ENCODE results near the gene SCN7A.
"Not testable (repeated sequence)": the region's sequence is repeated elsewhere in the genome, so short reads cannot be mapped to it uniquely, and the experiment has no call there.

The SCN7A gene

DNA sequence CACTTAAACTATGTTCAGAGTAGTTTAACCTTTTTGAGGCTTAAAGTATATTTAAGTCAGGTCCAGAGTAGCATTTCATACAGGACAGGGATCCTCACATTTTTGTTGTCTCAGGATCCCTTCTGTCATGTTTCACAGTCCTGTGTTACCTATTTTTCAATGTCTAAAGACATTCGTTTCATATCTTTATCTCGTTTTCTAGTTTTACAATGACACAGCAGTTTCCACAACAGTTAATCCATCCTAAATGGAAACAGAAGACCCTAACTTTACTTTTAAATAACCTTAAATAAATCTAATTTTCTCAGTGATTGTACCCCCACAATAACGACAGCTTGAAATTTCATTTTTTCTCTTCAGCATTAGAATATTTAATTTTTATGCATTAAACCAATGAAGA, 101.0 kb downstream of the SCN7A start:
- DNase-seq = no peak

DNA sequence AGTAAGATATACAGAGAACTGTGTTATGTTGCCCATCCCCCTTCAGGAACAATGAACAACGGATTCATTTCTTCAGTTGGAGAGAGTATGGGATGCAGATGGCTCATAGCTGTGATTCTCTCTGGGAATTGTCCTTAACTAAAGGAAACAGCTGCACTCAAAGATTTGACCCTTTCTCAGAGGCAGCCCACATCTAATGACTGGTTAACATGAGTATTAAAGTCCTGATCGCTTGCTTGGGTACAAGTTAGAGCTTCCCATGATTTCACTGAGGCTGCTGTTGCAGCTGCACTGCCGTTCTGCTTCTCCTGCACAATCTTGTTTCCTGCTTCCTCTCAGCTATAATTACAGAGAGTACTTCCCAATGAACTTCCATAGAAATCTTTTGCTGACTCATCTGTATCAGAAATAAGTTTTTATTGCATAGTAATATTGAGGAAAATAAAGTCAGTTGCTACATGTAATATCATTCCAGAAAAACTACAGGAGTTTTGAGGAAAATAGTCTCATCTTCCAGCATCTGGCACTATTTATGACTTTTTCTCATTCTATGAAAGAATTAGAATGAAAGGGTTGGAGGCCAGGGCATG, 105.5 kb downstream of the SCN7A start:
- no peak for DNase-seq

DNA sequence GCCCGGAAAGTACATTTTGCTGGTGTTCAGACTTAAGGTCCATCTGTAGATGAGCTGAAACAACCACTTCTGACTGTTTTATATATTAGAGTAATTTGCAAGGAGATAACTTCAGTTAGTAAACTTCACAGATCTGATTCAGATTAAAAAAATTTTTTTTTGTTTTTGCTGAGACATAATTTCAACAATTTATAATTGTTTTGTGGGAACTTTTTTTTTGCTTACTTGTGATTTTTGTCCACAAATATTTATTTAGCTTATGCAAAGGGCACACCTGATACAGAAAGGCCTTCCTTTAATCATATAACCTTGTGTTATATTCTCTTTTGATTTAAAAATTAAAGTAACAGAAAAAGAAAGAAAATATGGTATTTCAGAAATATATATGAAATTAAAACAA, 108.7 kb downstream of the SCN7A start:
- DNase-seq = no peak

DNA sequence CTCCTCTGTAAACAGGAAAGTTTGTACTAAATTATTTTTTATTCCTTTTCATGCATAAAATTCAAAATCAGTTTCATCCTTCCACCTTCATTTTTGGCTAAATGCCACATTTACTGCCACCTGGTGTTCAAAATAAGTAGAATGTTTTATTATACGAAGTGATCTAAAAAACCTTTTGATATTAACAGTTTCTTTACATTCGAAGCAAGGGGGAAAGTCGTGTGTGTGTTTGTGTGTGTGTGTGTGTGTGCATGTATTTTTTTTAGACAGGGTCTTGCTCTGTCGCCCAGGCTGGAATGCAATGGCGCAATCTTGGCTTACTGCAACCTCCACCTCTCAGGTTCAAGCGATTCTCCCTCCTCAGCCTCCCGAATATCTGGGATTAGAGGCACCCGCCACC, 109.3 kb downstream of the SCN7A start:
- DNase-seq = no peak

DNA sequence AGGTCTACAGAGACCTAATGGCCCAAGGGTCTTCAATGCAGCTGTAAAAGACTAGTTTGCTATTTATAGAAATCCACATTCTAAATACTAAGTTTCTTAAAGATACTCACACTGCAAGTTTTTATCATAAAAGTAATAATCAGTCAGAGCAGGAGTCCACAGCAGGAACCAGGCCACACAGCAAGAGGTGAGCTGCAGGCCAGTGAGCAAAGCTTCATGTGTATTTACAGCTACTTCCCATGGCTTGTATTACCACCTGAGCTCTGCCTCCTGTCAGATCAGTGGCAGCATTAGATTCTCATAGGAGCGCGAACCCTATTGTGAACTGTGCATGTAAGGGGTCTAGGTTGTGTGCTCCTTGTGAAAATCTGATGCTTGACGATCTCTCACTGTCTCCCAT, 111.6 kb downstream of the SCN7A start:
- DNase-seq = no peak

DNA sequence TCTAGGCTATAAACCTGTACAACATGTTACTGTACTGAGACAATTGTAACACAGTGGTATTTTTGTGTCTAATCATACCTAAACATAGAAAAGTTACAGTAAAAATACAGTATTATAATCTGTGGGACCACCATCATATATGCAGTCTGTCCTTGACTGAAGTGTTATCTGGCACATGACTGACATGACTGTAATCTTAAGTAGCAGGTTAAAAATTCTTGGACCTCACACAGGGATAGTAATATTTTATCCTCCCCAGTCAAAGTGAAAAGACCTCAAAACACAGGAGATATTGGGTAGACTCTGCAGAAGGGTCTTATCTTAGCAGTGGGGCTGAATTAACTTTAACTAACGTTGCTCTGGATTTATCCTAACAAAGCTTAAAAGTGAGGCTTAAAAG, 113.4 kb downstream of the SCN7A start:
- no peak for DNase-seq

DNA sequence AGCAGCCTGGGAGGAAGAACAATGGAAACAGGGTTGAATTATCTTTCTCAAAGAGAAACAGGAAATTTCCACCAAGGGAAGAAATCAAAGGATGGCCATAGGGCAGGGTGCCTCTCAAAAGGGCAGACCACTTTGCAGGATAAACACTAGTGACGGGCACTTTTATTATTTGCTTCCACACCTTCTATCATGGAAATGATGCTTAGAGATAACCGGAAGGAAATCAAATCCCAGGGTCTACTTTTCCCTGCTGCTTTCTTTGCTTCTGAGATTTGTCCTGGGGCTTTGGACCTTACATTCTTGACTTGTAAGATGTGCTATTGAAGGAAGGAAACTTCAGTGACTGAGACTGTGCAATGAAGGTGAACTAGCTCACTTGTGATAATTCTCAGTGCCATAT, 117.2 kb downstream of the SCN7A start:
- no peak for DNase-seq

DNA sequence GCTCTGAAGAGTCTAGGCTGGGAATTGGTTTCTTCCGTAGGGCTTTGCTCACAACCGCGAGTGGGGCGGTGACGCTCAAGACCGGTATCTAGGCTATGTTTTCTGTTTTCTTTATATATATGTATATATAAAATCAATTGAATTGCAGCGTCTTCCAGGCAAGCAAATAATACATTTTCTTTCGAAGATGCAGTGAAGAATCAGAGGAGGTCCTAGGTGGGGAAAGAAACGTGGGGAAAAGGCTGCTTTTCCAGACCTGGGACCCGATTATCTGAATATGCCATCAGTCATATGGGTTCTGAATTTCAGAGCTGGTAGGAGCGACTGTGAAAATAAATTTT, 117.6 kb downstream of the SCN7A start:
- no peak for DNase-seq

DNA sequence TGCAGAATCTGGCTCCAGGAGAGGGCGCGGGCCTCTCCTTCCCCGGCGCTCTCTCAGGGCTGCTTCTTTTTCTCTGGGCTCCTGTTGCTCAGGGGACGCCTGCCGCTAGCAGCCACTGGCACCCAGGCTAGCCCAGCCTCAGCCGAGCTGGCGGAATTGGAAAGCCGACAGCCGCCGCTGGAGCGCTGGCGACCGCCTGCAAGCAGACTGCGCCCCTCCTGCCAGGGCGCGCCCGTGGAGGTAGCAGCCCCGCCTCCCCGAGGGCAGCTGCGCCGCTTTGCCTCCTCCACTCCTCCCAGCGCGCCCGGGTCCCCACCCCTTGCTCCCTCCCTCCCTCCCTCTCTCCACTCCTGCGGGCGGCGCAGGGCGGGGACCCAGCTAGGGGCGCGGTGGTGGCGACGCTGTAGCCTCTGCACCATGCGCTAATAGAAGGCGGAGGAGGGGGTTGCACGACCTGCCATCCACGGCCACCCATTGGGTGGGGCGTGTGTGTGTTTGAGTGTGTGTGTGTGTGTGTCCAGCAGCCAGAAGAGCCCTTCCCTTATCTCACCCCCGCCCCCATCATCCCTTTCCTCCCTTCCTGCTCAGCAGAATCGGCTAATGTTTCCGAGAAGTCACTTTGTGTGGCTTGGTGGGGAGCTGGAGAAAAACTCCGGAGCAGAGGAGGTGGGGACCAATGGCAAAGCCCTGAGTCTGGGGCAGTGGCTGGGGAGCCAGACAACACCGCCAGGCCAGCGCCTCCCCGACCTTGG, 118.1 kb downstream of the SCN7A start, which contains the start of gene SCN9A:
Gene SCN9A, minus strand, starts transcription at position 209 of the 752 bp plus-strand sequence. CDS start 64,188 bp downstream, outside the sequence.
- no peak for DNase-seq

DNA sequence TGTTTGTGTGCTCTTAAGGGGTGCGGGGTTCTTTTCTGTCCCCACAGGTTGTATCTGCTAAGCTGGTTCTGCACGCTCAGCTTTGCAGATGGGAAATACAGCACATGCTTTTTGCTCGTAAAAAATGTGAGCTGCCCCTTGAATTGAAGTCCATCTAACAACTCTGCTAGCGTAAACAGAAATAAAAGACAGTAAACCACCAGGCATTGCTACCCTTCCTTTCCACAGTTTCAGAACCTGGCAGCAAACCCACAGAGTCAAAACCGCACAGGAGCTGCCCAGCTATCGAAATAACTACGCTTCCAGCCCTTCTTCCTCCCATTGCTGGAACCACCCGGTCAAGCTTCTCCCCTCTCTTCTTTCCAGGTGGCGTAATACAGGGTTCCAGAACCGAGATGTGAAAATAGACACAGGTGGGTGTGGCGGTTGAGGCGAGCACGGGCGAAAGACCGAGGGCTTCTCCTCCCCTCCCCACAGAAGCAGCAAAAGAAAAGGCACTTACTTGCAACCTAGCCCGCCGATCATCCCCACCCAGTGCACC, 118.8 kb downstream of the SCN7A start:
- DNase-seq = no peak

DNA sequence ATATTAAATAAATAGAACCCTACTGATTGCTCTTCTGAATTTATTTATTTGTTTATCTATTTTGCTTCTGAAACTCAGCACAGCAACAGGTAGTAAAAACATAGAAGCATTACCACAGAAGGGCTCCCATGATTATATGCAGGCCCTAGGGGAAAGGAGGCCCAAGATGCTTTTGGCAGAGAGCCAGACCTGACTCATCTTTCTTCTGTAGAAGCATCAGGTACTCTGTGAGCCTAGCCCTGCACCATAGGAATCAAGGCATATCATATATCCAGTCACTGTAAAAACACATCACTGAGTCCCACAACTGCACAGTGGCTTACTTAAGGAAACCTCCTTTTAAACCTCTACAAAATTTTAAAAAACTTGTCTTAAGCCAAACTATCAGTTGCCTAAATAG, 120.1 kb downstream of the SCN7A start:
- no peak for DNase-seq

DNA sequence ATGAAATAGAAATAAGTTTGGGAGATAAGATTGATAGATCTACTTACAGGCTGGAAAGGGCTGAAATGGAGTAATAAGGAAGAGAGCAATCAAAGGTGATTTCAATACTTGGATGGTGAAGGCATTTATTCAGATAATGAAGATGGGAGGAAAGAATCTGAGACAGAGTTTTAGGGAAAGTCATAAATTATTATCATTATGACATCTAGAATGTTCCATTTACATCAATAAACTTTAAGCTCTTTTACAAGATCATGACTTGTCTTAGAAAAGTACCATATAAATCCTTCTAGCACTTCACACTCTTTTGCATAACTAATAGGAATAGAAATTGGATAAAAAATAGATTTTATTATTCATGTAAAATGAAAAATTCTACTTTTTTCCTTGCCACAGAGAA, 120.5 kb downstream of the SCN7A start:
- DNase-seq = no peak

DNA sequence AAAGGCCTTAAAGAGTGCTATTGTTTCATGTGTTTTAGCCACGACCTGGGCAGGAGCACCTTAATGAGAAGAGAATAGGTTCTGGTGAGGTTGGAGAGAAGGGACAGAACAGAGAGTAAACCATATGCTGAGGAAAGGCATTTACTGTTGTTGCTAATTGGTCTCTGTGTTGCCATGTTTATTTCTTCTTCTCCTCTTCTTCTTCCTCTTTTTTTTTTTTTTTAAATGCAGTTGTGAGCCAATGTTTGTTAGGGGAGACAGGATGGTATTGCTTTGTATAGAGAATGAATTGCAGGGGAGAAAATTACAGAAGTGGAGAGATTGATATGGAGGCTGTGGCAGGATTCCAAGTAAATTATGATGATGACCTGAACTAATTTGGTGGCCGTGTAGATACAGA, 120.9 kb downstream of the SCN7A start:
- no peak for DNase-seq

DNA sequence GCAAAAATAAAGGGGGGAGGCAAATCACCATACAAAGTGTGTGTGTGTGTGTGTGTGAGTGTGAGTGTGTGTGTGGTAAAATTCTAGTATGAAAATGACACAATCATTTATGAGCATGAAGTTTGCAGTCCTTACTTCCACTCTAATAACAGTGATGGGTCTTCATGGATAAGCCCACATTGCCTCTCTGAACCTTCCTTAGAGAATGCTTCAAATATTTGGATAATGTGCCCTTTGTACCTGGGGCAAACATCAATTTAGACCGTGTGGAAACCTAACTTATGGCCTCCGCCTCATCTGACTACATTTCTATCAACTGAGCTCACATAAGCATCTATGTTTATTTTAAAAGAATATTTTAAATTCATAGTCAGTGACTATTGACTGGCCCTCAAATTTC, 122.0 kb downstream of the SCN7A start:
- no peak for DNase-seq

DNA sequence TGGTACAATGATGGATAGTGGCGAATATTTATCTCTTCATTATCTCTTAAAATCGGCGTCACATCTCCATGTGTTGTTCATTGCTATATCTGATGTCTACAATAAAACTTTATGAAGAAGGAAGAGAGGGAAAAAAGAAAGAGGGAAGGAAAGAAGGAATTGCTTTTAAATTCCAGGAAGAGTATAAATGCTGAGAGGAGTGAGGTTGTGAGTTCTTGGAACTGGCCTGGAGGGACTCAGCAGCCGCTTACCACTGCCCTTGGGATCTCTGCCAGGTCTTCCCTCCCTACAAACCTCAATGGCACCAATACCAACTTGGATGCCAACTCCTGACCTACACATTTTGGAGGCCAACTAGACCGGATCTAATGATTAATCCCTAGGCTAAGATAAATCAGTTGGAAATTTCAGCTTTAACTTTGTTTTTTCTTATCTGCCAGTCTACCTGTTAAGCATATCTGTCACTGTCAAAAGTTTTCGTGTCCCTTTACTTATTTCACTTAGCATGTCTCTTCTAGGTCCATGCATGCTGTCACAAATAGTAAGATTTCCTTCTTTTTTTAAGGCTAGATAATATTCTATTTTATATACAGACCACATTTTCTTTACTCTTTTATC, 128.1 kb downstream of the SCN7A start:
- DNase-seq = no peak

DNA sequence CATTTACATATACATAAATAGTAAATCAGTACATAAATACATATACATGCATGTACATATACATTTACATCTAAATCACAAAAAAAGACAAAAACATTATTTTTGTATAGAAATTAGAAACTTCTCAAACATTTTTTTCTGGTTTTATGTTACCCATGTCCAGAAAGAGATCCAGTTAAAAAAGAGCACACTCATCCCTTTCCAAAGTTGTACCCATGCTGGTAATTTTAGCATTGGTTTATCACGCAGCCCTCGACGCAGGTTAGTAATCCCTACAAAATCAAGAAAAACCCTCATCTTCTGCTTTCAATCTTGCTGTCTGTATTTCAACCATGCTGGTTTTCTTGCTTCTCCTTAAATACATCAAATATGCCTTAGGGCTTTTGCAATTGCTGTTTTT, 128.8 kb downstream of the SCN7A start:
- DNase-seq = no peak

DNA sequence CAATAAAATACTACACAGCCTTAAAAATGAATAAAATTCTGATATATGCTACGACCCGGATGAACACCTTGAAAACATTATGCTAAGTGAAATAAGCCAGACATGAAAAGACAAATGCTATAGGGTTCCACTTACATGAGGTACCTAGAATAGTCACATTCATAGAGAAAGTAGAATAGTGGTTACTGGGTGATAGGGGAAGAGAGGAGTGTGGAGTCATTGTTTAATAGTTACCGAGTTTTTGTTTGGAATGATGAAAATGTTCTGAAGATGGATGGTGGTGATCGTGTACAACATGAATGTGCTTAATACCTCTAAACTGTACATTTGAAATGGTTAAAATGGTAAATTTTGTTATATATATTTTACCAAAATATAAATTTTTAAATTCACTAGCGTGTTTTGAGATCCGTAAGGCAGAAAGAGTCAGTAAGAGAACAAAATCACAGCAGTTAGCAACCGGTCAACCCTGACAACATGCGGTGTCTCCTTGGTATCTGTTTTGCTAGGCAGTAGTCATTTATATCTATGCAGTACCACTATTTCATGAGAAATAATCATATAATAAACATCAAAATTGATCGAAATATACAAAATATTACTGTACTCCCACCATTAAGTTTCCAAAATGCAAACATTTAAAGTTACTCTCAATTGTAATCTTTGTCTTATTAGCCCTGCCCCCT, 129.4 kb downstream of the SCN7A start:
- no peak for DNase-seq

DNA sequence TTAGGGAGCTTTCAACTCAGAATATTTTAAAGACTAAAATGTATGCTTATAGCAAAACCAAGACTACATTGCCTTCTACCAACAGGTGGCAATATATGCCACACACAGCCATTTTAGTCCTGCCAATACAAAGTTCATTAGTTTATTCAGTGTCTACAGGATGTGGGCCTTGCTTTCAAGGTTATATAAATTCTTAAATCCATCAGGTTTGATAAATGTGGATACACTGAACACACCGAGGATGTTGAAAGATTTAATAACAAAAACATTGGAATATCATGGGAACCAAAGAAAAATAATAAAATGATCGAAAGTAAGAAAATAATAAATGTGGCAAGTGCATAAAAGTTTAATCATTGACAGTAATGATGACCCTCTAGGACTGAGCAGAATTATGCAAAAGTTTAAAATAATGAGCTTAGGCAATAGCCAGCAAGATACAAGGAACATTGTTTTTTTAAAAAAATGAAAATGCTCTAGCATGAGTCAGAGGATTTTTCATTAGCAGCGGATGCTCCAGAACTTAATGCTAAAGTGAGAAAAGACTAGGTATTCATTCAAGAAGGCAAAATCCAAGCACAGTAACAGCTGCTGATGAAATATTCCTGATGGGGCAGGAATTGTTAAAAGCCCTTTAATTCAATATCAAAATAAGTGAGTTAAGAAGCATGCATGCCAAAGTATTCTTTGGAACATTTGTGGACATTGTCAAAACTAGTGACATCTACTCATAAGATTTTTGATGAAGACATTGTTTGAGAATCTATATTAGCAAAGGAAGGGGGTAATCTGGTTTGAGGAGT, 132.5 kb downstream of the SCN7A start:
- DNase-seq = no peak

DNA sequence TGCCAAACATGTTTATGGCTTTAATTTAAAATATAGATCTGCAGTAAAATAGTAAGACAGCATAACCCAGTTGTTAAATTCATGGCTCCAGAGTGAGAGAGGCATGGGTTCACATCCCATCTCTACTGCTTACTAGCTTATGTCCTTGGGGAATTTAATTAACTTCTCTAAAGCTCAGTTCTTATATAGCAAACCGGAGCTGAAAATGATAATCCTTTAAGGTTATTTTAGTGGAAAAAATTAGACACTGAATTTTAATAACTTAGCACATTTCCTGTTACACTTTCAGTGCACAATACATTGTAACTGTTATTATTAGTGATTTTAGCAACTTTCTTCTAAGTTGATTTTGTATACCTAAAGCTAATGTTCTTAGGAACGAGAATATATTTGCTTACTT, 133.1 kb downstream of the SCN7A start:
- DNase-seq = no peak

DNA sequence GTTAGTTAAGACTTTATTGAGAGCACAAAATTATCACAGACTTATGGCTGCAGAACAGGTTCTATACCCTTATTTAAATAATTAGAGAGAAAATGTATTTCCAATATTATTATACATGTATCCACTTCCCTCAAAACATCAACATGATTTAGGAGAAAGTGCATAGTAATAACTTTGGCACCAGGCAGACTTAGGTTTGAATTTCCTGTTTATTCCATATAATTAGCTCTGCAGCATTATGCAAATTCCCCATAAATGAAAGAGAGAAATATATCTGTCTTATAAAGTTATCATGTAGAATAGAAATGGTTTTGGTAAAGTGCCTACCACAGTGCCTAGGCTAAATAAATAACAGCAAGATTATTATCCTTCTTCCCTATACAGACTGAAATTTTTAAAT, 133.6 kb downstream of the SCN7A start:
- no peak for DNase-seq

DNA sequence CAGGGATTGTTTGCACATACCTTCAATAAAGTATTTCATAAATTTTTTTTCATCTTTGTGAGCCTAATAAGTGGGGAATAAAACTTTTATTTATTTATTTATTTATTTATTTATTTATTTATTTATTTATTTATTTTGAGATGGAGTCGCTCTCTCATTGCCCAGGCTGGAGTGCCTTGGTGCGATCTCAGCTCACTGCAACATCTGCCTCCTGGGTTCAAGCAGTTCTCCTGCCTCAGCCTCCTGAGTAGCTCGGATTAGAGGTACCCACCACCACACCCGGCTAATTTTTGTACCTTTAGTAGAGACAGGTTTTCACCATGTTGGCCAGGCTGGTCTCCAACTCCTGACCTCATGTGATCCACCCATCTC, 136.1 kb downstream of the SCN7A start:
- not testable (repeated sequence) for DNase-seq

DNA sequence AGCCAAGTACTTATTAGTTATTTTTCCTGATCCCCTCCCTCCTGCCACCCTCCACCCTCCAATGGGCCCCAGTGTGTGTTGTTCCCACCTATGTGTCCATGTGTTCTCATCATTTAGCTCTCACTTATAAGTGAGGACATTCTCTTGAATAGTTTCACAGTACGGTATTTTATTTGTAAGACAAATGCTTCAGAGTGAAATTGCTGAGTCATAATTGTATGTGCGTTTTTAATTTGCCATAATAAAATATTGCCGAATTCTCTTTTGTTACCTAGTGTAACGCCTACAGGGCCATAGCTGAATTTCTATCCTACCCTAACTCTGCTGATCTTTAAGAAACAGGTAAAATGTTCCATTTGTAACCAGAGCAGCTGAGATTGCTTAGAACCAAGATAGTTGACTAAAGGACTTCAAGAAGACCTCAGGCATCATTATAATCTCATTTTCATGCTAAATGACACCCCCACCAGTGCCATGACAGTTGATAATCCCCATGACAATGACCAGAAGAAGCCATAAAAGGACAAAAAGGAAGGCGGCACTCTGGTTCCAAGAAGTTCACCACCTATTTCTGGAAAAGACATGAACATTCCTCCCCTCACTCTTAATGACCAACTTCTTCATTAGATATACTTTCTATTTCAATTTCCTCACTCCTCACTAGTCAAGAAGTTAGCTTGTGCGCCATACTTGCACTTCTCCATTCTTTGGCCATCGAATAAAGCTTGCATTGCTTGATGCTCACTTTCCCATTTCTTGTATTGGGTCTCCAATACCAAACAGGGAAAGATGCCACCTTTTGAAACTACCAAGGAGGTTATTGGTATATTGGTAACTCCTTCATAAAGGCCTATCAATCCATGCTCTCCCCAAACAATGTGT, 136.7 kb downstream of the SCN7A start:
- DNase-seq = no peak
